Prostate gland (tissue), 2 donors: ENCODE measurements around the gene DAD1. TPM values are rescaled to one million over a fixed set of nuclear protein-coding genes. Genes with fewer than 3 reads are reported as not detected.

ENCODE experiments used
- DNase-seq: peaks from one replicate; pipeline ENCODE4 v3.0.0-alpha.2; 2019; ENCODE audit warnings: low spot score
- H3K27ac ChIP-seq, 2 donors: fragments of 200-600 bp; sonication (generic); 2 replicates each; pipeline ENCODE4 v1.5.1; 2017 to 2019
- H3K27me3 ChIP-seq: fragments of 200-600 bp; sonication (generic); replicated peaks from 2 replicates; pipeline ENCODE4 v1.5.1; 2019; ENCODE audit not compliant: insufficient read depth
- H3K36me3 ChIP-seq, 2 donors: fragments of 200-600 bp; sonication (generic); 1 replicate in 1 of 2; 2 replicates in 1 of 2; pipeline versions ENCODE4 v1.5.1 to v1.8.1; 2017 to 2019
- H3K4me1 ChIP-seq: fragments of 200-600 bp; sonication (generic); replicated peaks from 2 replicates; pipeline ENCODE4 v1.5.1; 2019
- H3K4me3 ChIP-seq, 2 donors: fragments of 200-600 bp; sonication (generic); 2 replicates each; pipeline ENCODE4 v1.5.1; 2017 to 2019
- H3K9me3 ChIP-seq: fragments of 200-600 bp; sonication (generic); 2 replicates; pipeline ENCODE4 v1.5.1; 2017
- CTCF ChIP-seq, 4 experiments: fragments of 200-600 bp in 2 of 4; fragments of 450-650 bp in 2 of 4; sonication (generic) in 2 of 4; IDR thresholded peaks; 1 replicate in 3 of 4; 2 replicates in 1 of 4; pipeline ENCODE4 v1.5.1; 2016 to 2019; ENCODE audit warnings: antibody characterized with exemption in 4 of 4, mild to moderate bottlenecking in 2 of 4, moderate library complexity in 2 of 4
- POLR2A ChIP-seq: fragments of 450-650 bp; IDR thresholded peaks from one replicate; pipeline ENCODE4 v1.6.1; 2016; ENCODE audit warnings: antibody characterized with exemption, mild to moderate bottlenecking
- POLR2AphosphoS5 ChIP-seq: sonication (generic); formaldehyde crosslinking; IDR thresholded peaks from one replicate; pipeline ENCODE4 v1.6.1; 2017; ENCODE audit warnings: antibody characterized with exemption
- WGBS: methylation state at CpG from one replicate; pipeline ENCODE4 v1.1.5; 2018; 5-methylcytosine and 5-hydroxymethylcytosine counted together
- intact Hi-C: fragments of 100-400 bp; cut with DNase I; formaldehyde crosslinking; loops from one replicate; pipeline ENCODE4 v1.14.2; 2022
- total RNA-seq, 2 donors: library from RNA; depleted of rRNA; stranded (reverse); fragments of >200 nt; gene quantifications; one replicate each; pipeline ENCODE4 v1.1.0, GENCODE V29; 2016

Gene DAD1
- total RNA-seq, 2 donors from 2014 or later, result 231 to 289 TPM

GRCh38 chr14:22614240-22614799 is 25.3 kb upstream of the DAD1 start:
- H3K27ac ChIP-seq, result peak overlapping the region; percentile 41 to 57
- 15% methylated on average over 6 of the region's 6 CpGs for WGBS
- peaks cover 0 to 3% of the 10 kb centered on the region in 2 donors for H3K36me3 ChIP-seq
- DNase-seq, result peak; percentile 50
- H3K4me1 ChIP-seq, result no peaks in the 10 kb centered on the region
- intact Hi-C loops, result no loop called here
- peak; percentile 84 for TF ChIP-seq POLR2AphosphoS5
- no peak for TF ChIP-seq CTCF (IDR thresholded peaks at IDR 0.05)
- H3K27me3 ChIP-seq, result no peaks in the 10 kb centered on the region
- H3K9me3 ChIP-seq, result no peaks in the 10 kb centered on the region
- H3K4me3 ChIP-seq, result no peak overlapping the region

- Histone ChIP-seq H3K27ac (peak overlapping the region; percentile 41 to 57), H3K4me1 (no peaks in the 10 kb centered on the region), H3K36me3 (peaks cover 0 to 3% of the 10 kb centered on the region in 2 donors), H3K27me3 (no peaks in the 10 kb centered on the region), H3K4me3 (no peak overlapping the region), H3K9me3 (no peaks in the 10 kb centered on the region)
- WGBS, result 45% methylated on average over 3 of the region's 3 CpGs
- intact Hi-C loops, result no loop called here
- DNase-seq, result no peak
- TF ChIP-seq POLR2A (no peak), CTCF (IDR thresholded peaks at IDR 0.05) (no peak), POLR2AphosphoS5 (no peak)
Measured at GRCh38 chr14:22613736-22614239, 24.8 kb upstream of the DAD1 start.

GRCh38 chr14:22613106-22613695 is 24.2 kb upstream of the DAD1 start:
- intact Hi-C loops, result no loop called here
- WGBS, result 57% methylated on average over 2 of the region's 2 CpGs
- H3K36me3 ChIP-seq, result peaks cover 0 to 3% of the 10 kb centered on the region in 2 donors
- H3K9me3 ChIP-seq, result no peaks in the 10 kb centered on the region
- H3K27me3 ChIP-seq, result no peaks in the 10 kb centered on the region
- no peaks in the 10 kb centered on the region for H3K4me1 ChIP-seq
- DNase-seq, result no peak
- H3K4me3 ChIP-seq, result no peak overlapping the region
- TF ChIP-seq POLR2AphosphoS5, result no peak
- TF ChIP-seq CTCF (IDR thresholded peaks at IDR 0.05), result no peak
- H3K27ac ChIP-seq, result peak overlapping the region; percentile 41 to 57

- no peak for TF ChIP-seq CTCF (IDR thresholded peaks at IDR 0.05)
- no peak overlapping the region for H3K4me3 ChIP-seq
- H3K27ac ChIP-seq, result no peak overlapping the region
- H3K27me3 ChIP-seq, result no peaks in the 10 kb centered on the region
- intact Hi-C loops, result no loop called here
- 94% methylated on average over 2 of the region's 2 CpGs for WGBS
- peaks cover 6 to 12% of the 10 kb centered on the region in 2 donors for H3K36me3 ChIP-seq
- no peak for DNase-seq
- no peaks in the 10 kb centered on the region for H3K4me1 ChIP-seq
- no peaks in the 10 kb centered on the region for H3K9me3 ChIP-seq
Measured at GRCh38 chr14:22610931-22611330, 21.9 kb upstream of the DAD1 start.

GRCh38 chr14:22607291-22607690 is 18.3 kb upstream of the DAD1 start:
- WGBS, result 79% methylated on average over 3 of the region's 3 CpGs
- intact Hi-C loops, result no loop called here
- DNase-seq, result no peak

More at GRCh38 chr14:22607291-22607690, 18.3 kb upstream of the DAD1 start:
- Histone ChIP-seq H3K4me3 (no peak overlapping the region), H3K27ac (no peak overlapping the region), H3K9me3 (no peaks in the 10 kb centered on the region), H3K36me3 (peaks cover 9 to 22% of the 10 kb centered on the region in 2 donors), H3K4me1 (no peaks in the 10 kb centered on the region), H3K27me3 (no peaks in the 10 kb centered on the region)
- TF ChIP-seq POLR2AphosphoS5, result no peak
- no peak for TF ChIP-seq CTCF (IDR thresholded peaks at IDR 0.05)
- no peak for TF ChIP-seq POLR2A
